Mucosa of rectum (tissue), 2 donors: ENCODE data around the gene OR8G5.

ENCODE experiments used
- H3K27ac ChIP-seq, 2 donors: one replicate each; pipeline ENCODE4 v1.7.0; 2013; ENCODE audit warnings: inconsistent platforms in 2 of 2, low read depth in 2 of 2, low read length in 2 of 2
- H3K27me3 ChIP-seq, 2 donors: one replicate each; pipeline ENCODE4 v1.7.0; 2013; ENCODE audit warnings: low read length in 2 of 2; ENCODE audit not compliant: control insufficient read depth in 2 of 2, insufficient read depth in 2 of 2
- H3K36me3 ChIP-seq, 2 donors: one replicate each; pipeline ENCODE4 v1.7.0; 2013; ENCODE audit warnings: low read length in 2 of 2; ENCODE audit not compliant: control insufficient read depth in 2 of 2, insufficient read depth in 2 of 2
- H3K4me1 ChIP-seq, 2 donors: one replicate each; pipeline ENCODE4 v1.7.0; 2013; ENCODE audit warnings: low read length in 2 of 2, mild to moderate bottlenecking in 1 of 2; ENCODE audit not compliant: control insufficient read depth in 2 of 2, insufficient read depth in 2 of 2
- H3K4me3 ChIP-seq, 2 donors: one replicate each; pipeline ENCODE4 v1.7.0; 2013; ENCODE audit warnings: low read length in 2 of 2
- H3K9ac ChIP-seq, 2 donors: one replicate each; pipeline ENCODE4 v1.7.0; 2013; ENCODE audit warnings: low read length in 2 of 2, low read depth in 1 of 2, mild to moderate bottlenecking in 1 of 2
- H3K9me3 ChIP-seq, 2 donors: one replicate each; pipeline ENCODE4 v1.7.0; 2013; ENCODE audit warnings: low read length in 2 of 2; ENCODE audit not compliant: control insufficient read depth in 2 of 2
- donor health status: healthy.
- donor health status: Normal muscosa, but diverticular disease.

Gene OR8G5

GRCh38 chr11:124311670-124312069 lies 55.5 kb downstream of the OR8G5 start:
- Histone ChIP-seq H3K4me1 (no peaks in the 10 kb centered on the region), H3K9ac (no peak overlapping the region), H3K36me3 (no peaks in the 10 kb centered on the region), H3K9me3 (no peaks in the 10 kb centered on the region), H3K4me3 (no peak overlapping the region), H3K27ac (no peak overlapping the region), H3K27me3 (peaks cover 0 to 2% of the 10 kb centered on the region in 2 donors)

- H3K27me3 ChIP-seq, result no peaks in the 10 kb centered on the region
- no peak overlapping the region for H3K4me3 ChIP-seq
- no peak overlapping the region for H3K9ac ChIP-seq
- H3K4me1 ChIP-seq, result no peaks in the 10 kb centered on the region
- no peaks in the 10 kb centered on the region for H3K9me3 ChIP-seq
- H3K36me3 ChIP-seq, result no peaks in the 10 kb centered on the region
- no peak overlapping the region for H3K27ac ChIP-seq
Observed at GRCh38 chr11:124313131-124313530, 57.0 kb downstream of the OR8G5 start.

GRCh38 chr11:124313849-124314248 lies 57.7 kb downstream of the OR8G5 start, which contains the start of gene OR8D1:
Gene OR8D1 (minus strand): TSS chr11:124313949. CDS start chr11:124310766, 3,183 bp downstream.
- H3K9me3 ChIP-seq, result no peaks in the 10 kb centered on the region
- no peaks in the 10 kb centered on the region for H3K27me3 ChIP-seq
- H3K9ac ChIP-seq, result no peak within 1 kb of the TSS
- H3K27ac ChIP-seq, result no peak within 1 kb of the TSS
- H3K4me1 ChIP-seq, result no peaks in the 10 kb centered on the region
- no peak within 1 kb of the TSS for H3K4me3 ChIP-seq
- H3K36me3 ChIP-seq, result no peaks in the 10 kb centered on the region

- no peak overlapping the region for H3K9ac ChIP-seq
- no peaks in the 10 kb centered on the region for H3K4me1 ChIP-seq
- H3K27ac ChIP-seq, result no peak overlapping the region
- H3K4me3 ChIP-seq, result no peak overlapping the region
- no peaks in the 10 kb centered on the region for H3K27me3 ChIP-seq
- H3K9me3 ChIP-seq, result no peaks in the 10 kb centered on the region
- H3K36me3 ChIP-seq, result no peaks in the 10 kb centered on the region
Observed at GRCh38 chr11:124315052-124315451, 58.9 kb downstream of the OR8G5 start.
